H9 (cell line): ENCODE data around the gene RAB3C. TPM values are rescaled to one million over a fixed set of nuclear protein-coding genes. Genes with fewer than 3 reads are reported as not detected.

Source experiments
- DNase-seq: peaks from one replicate; pipeline ENCODE4 v3.0.0-alpha.2; 2017
- H2AFZ ChIP-seq: one replicate; pipeline ENCODE4 v1.6.1; 2013; ENCODE audit warnings: mild to moderate bottlenecking, low read length, control low read depth, moderate library complexity
- H2AK5ac ChIP-seq: 2 replicates; pipeline ENCODE4 v1.6.1; 2013; ENCODE audit warnings: low read length, control low read depth, mixed read lengths; ENCODE audit not compliant: insufficient read length
- H2BK120ac ChIP-seq: one replicate; pipeline ENCODE4 v1.6.1; 2013; ENCODE audit warnings: low read depth, mild to moderate bottlenecking, low read length, control low read depth, inconsistent platforms; ENCODE audit not compliant: poor library complexity, severe bottlenecking
- H2BK12ac ChIP-seq: 2 replicates; pipeline ENCODE4 v1.6.1; 2013; ENCODE audit warnings: low read length, control low read depth, mixed read lengths, low read depth; ENCODE audit not compliant: insufficient read length
- H2BK15ac ChIP-seq: 2 replicates; pipeline ENCODE4 v1.6.1; 2013; ENCODE audit warnings: low read depth, low read length, control low read depth
- H2BK20ac ChIP-seq: one replicate; pipeline ENCODE4 v1.6.1; 2013; ENCODE audit warnings: low read depth, mild to moderate bottlenecking, low read length, control low read depth, inconsistent platforms; ENCODE audit not compliant: poor library complexity, severe bottlenecking
- H2BK5ac ChIP-seq: 2 replicates; pipeline ENCODE4 v1.6.1; 2013; ENCODE audit warnings: low read length, control low read depth, mixed read lengths; ENCODE audit not compliant: insufficient read length
- H3K14ac ChIP-seq: 2 replicates; pipeline ENCODE4 v1.6.1; 2013; ENCODE audit warnings: low read length, control low read depth; ENCODE audit not compliant: insufficient read depth
- H3K18ac ChIP-seq: 2 replicates; pipeline ENCODE4 v1.6.1; 2013; ENCODE audit warnings: low read depth, mild to moderate bottlenecking, mixed read lengths, low read length, control low read depth; ENCODE audit not compliant: insufficient read length
- H3K23ac ChIP-seq: 2 replicates; pipeline ENCODE4 v1.6.1; 2013; ENCODE audit warnings: low read length, control low read depth, mixed read lengths, low read depth; ENCODE audit not compliant: insufficient read length
- H3K23me2 ChIP-seq: 2 replicates; pipeline ENCODE4 v1.6.1; 2013; ENCODE audit warnings: low read depth, mild to moderate bottlenecking, mixed read lengths, low read length, control low read depth; ENCODE audit not compliant: insufficient read length, poor library complexity, severe bottlenecking
- H3K27ac ChIP-seq: 2 replicates; pipeline ENCODE4 v1.5.1; 2013; ENCODE audit warnings: low read length, control low read depth, mixed read lengths, low read depth; ENCODE audit not compliant: insufficient read length
- H3K27me3 ChIP-seq: 2 replicates; pipeline ENCODE4 v1.6.1; 2013; ENCODE audit warnings: low read length, control low read depth, inconsistent platforms; ENCODE audit not compliant: insufficient read depth
- H3K4ac ChIP-seq: 2 replicates; pipeline ENCODE4 v1.6.1; 2013; ENCODE audit warnings: low read depth, mild to moderate bottlenecking, control low read depth, inconsistent platforms, low read length, moderate library complexity
- H3K4me1 ChIP-seq: 2 replicates; pipeline ENCODE4 v1.6.1; 2013; ENCODE audit warnings: low read length, control low read depth, inconsistent platforms; ENCODE audit not compliant: insufficient read depth
- H3K4me2 ChIP-seq: 2 replicates; pipeline ENCODE4 v1.6.1; 2013; ENCODE audit warnings: low read length, control low read depth, mixed read lengths; ENCODE audit not compliant: insufficient read length, insufficient read depth
- H3K56ac ChIP-seq: 2 replicates; pipeline ENCODE4 v1.6.1; 2013; ENCODE audit warnings: low read depth, mild to moderate bottlenecking, mixed read lengths, low read length, control low read depth; ENCODE audit not compliant: insufficient read length
- H3K79me1 ChIP-seq: 2 replicates; pipeline ENCODE4 v1.6.1; 2013; ENCODE audit warnings: low read depth, mild to moderate bottlenecking, moderate library complexity, low read length, control low read depth, inconsistent platforms; ENCODE audit not compliant: insufficient read depth, poor library complexity, severe bottlenecking
- H3K79me2 ChIP-seq: 2 replicates; pipeline ENCODE4 v1.6.1; 2013; ENCODE audit warnings: low read length, control low read depth, inconsistent platforms; ENCODE audit not compliant: insufficient read depth
- H3K9ac ChIP-seq: 2 replicates; pipeline ENCODE4 v1.6.1; 2013; ENCODE audit warnings: low read length, control low read depth, mixed read lengths; ENCODE audit not compliant: insufficient read length; ENCODE audit errors: extremely low read depth
- H3K9me3 ChIP-seq: one replicate; pipeline ENCODE4 v1.6.1; 2013; ENCODE audit warnings: low read depth, low read length, inconsistent platforms; ENCODE audit not compliant: control insufficient read depth
- H3T11ph ChIP-seq: one replicate; pipeline ENCODE4 v1.6.1; 2013; ENCODE audit warnings: mild to moderate bottlenecking, low read length, control low read depth, inconsistent platforms
- H4K20me1 ChIP-seq: one replicate; pipeline ENCODE4 v1.6.1; 2013; ENCODE audit not compliant: control insufficient read depth, insufficient read length, insufficient read depth
- H4K5ac ChIP-seq: 2 replicates; pipeline ENCODE4 v1.6.1; 2013; ENCODE audit warnings: low read depth, mild to moderate bottlenecking, mixed read lengths, low read length, control low read depth; ENCODE audit not compliant: insufficient read length
- H4K8ac ChIP-seq: replicated peaks from 2 replicates; pipeline ENCODE4 v1.6.1; 2013; ENCODE audit warnings: low read length, control low read depth, mixed read lengths, low read depth; ENCODE audit not compliant: insufficient read length
- H4K91ac ChIP-seq: 2 replicates; pipeline ENCODE4 v1.6.1; 2013; ENCODE audit warnings: low read depth, mild to moderate bottlenecking, moderate library complexity, mixed read lengths, low read length, control low read depth; ENCODE audit not compliant: insufficient read length
- H3K27ac Mint-ChIP-seq, 3 experiments: 2 replicates in 2 of 3; 3 replicates in 1 of 3; pipeline ENCODE4 v1.8.0; 2020 to 2021; ENCODE audit warnings: mixed read lengths in 3 of 3, mild to moderate bottlenecking in 1 of 3, moderate library complexity in 1 of 3
- H3K27me3 Mint-ChIP-seq: 2 replicates; pipeline ENCODE4 v1.8.0; 2021; ENCODE audit warnings: low read depth, mild to moderate bottlenecking, moderate library complexity, mixed read lengths
- H3K36me3 Mint-ChIP-seq, 3 experiments: 2 replicates in 2 of 3; 3 replicates in 1 of 3; pipeline ENCODE4 v1.8.0; 2020 to 2021; ENCODE audit warnings: low read depth in 3 of 3, mixed read lengths in 3 of 3; ENCODE audit not compliant: insufficient read depth in 1 of 3
- H3K4me1 Mint-ChIP-seq, 2 experiments: 2 replicates each; pipeline ENCODE4 v1.8.0; 2020; ENCODE audit warnings: mixed read lengths in 2 of 2
- H3K4me3 Mint-ChIP-seq, 2 experiments: 2 replicates in 1 of 2; 3 replicates in 1 of 2; pipeline ENCODE4 v1.8.0; 2020 to 2021; ENCODE audit warnings: mild to moderate bottlenecking in 2 of 2, mixed read lengths in 2 of 2, moderate library complexity in 1 of 2
- H3K9me3 Mint-ChIP-seq, 2 experiments: 2 replicates in 1 of 2; 3 replicates in 1 of 2; pipeline ENCODE4 v1.8.0; 2020; ENCODE audit warnings: mild to moderate bottlenecking in 2 of 2, mixed read lengths in 2 of 2, moderate library complexity in 1 of 2
- CTCF ChIP-seq: fragments of 200-600 bp; sonication (generic); conservative IDR thresholded peaks from 3 replicates; pipeline ENCODE4 v1.8.0; 2021; ENCODE audit warnings: antibody characterized with exemption, mild to moderate bottlenecking
- WGBS: extraction: QIAGEN DNeasy Blood & Tissue Kit; methylation state at CpG from one replicate; pipeline ENCODE4 v1.1.7; 2013; ENCODE audit warnings: missing lambda C conversion rate, low lambda C conversion rate, mixed read lengths; ENCODE audit not compliant: insufficient read length; ENCODE audit errors: extremely low coverage; 5-methylcytosine and 5-hydroxymethylcytosine counted together
- total RNA-seq: library from RNA; stranded (reverse); gene quantifications from 2 replicates; pipeline ENCODE4 v1.2.1, GENCODE V29; 2021

Gene RAB3C
- total RNA-seq, 1 experiment from 2014 or later: 16.3 TPM

GRCh38 chr5:58746321-58746720, 163.4 kb downstream of the RAB3C start:
- no peak overlapping the region for H3K4me3 Mint-ChIP-seq
- no peak overlapping the region for H2AFZ ChIP-seq
- no peak overlapping the region for H3K56ac ChIP-seq
- no peak overlapping the region for H3K18ac ChIP-seq
- H3T11ph ChIP-seq: no peak overlapping the region
- no peak overlapping the region for H2AK5ac ChIP-seq
- H4K91ac ChIP-seq: no peak overlapping the region
- no peaks in the 10 kb centered on the region for H3K27me3 Mint-ChIP-seq
- H3K36me3 Mint-ChIP-seq: peaks cover 0 to 4% (median 2%) of the 10 kb centered on the region in 3 experiments; a peak in 3 of 7 replicates
- WGBS: no CpG with 5 or more reads among the region's 4 CpGs
- H3K9me3 ChIP-seq: no peaks in the 10 kb centered on the region
- no peak overlapping the region for H2BK5ac ChIP-seq
- H3K4me1 ChIP-seq: no peaks in the 10 kb centered on the region
- H3K14ac ChIP-seq: no peak overlapping the region
- H2BK15ac ChIP-seq: no peak overlapping the region
- no peak overlapping the region; a peak in 1 of 7 replicates for H3K27ac Mint-ChIP-seq
- no peaks in the 10 kb centered on the region for H3K79me1 ChIP-seq
- no peak overlapping the region for H4K5ac ChIP-seq
- no peaks in the 10 kb centered on the region for H4K20me1 ChIP-seq
- H2BK20ac ChIP-seq: no peak overlapping the region
- H4K8ac ChIP-seq: no peak overlapping the region
- no peak for TF ChIP-seq CTCF
- H3K79me2 ChIP-seq: no peaks in the 10 kb centered on the region
- H2BK120ac ChIP-seq: no peak overlapping the region
- no peak overlapping the region for H3K27ac ChIP-seq
- H3K23ac ChIP-seq: no peak overlapping the region
- peaks cover 0 to 3% of the 10 kb centered on the region in 2 experiments; a peak in 1 of 5 replicates for H3K9me3 Mint-ChIP-seq
- no peaks in the 10 kb centered on the region for H3K23me2 ChIP-seq
- H3K4me1 Mint-ChIP-seq: peaks cover 9 to 18% of the 10 kb centered on the region in 2 experiments
- no peak overlapping the region for H2BK12ac ChIP-seq
- H3K4me2 ChIP-seq: no peak overlapping the region
- no peak overlapping the region for H3K9ac ChIP-seq
- no peaks in the 10 kb centered on the region for H3K27me3 ChIP-seq
- DNase-seq: no peak
- H3K4ac ChIP-seq: no peak overlapping the region
